ENCODE results near the gene STK10. TPM values are rescaled to one million over a fixed set of nuclear protein-coding genes. Genes with fewer than 3 reads are reported as not detected.

The STK10 gene
- total RNA-seq, 4 donors from 2014 or later, result 5.4 to 18.3 (median 5.7) TPM

- Histone ChIP-seq H3K4me1 (no peaks in the 10 kb centered on the region), H3K36me3 (peaks cover 0 to 7% of the 10 kb centered on the region in 2 donors), H3K27ac (no peak overlapping the region), H3K4me3 (no peak overlapping the region), H3K9me3 (no peaks in the 10 kb centered on the region), H3K27me3 (no peaks in the 10 kb centered on the region)
- intact Hi-C loops (cut with DNase I; ENCODE audit: low total_unique reads), result no loop called here
- ATAC-seq, result no peak
- TF ChIP-seq POLR2A (IDR thresholded peaks at IDR 0.05), result no peak
- TF ChIP-seq CTCF (IDR thresholded peaks at IDR 0.05 in 4 of 5, conservative IDR thresholded peaks at IDR 0.05 in 1 of 5), result no peak
- DNase-seq, result no peak
- in situ Hi-C loops (cut with MboI; ENCODE audit: low sequenced_read_pairs in 4 of 4), result no loop called here
Measured at GRCh38 chr5:172054611-172055153, 133.3 kb downstream of the STK10 start.

DNA sequence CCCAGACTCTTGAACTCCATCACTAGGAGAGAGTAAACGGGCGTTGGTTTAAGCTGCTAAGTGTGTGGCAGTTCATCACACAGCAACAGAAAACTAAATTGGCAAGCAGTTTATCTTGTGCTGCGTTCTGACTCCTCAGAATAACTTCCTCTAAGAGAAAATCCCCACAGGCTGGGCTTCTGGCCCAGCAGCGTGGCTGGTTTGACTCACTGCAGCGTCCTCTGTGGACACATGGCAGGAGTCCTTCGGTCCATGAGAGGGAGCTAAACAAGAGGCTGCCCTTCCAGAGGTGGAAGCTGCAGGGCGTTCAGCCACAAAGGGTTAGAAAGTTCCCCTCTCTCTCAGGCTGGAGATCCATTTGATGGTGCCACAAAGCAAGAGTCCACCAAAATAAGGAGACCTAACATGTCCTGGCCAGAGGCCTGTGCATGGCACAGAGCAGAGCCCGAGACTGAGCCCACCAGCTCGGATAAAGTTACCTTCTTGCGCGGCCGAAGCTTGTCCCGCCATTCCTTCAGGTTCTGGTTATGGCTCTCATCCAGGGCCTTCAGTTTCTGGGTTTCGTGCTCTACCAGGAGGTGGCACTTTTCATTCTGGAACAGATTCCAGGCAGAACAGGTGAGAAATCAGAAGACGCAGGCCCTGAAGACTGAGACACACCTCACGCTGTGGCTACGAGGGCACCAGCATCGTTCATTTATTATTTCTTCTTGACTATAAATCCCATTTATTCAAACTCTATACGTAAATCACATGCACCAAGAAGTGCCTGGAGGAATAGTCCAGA is 135.4 kb downstream of the STK10 start:
- intact Hi-C loops (cut with DNase I; ENCODE audit: low total_unique reads) (no loop called here), in situ Hi-C loops (cut with MboI; ENCODE audit: low sequenced_read_pairs in 4 of 4) (no loop called here)
- no peak for ATAC-seq
- no peak for DNase-seq
- no peak overlapping the region for H3K4me3 ChIP-seq
- no peak overlapping the region for H3K27ac ChIP-seq
- H3K4me1 ChIP-seq, result no peaks in the 10 kb centered on the region
- TF ChIP-seq CTCF (IDR thresholded peaks at IDR 0.05 in 4 of 5, conservative IDR thresholded peaks at IDR 0.05 in 1 of 5) (no peak), POLR2A (IDR thresholded peaks at IDR 0.05) (no peak)
- no peaks in the 10 kb centered on the region for H3K9me3 ChIP-seq
- peaks cover 0 to 7% of the 10 kb centered on the region in 2 donors for H3K36me3 ChIP-seq
- no peaks in the 10 kb centered on the region for H3K27me3 ChIP-seq

GRCh38 chr5:172051643-172052339 is 136.2 kb downstream of the STK10 start:
- no peaks in the 10 kb centered on the region for H3K9me3 ChIP-seq
- H3K27ac ChIP-seq, result no peak overlapping the region
- intact Hi-C loops (cut with DNase I; ENCODE audit: low total_unique reads), result no loop called here
- no peaks in the 10 kb centered on the region for H3K27me3 ChIP-seq
- H3K4me1 ChIP-seq, result no peaks in the 10 kb centered on the region
- in situ Hi-C loops (cut with MboI; ENCODE audit: low sequenced_read_pairs in 4 of 4), result no loop called here
- no peak overlapping the region for H3K4me3 ChIP-seq
- ATAC-seq (no peak), DNase-seq (no peak)
- no peak for TF ChIP-seq POLR2A (IDR thresholded peaks at IDR 0.05)
- TF ChIP-seq CTCF (IDR thresholded peaks at IDR 0.05 in 4 of 5, conservative IDR thresholded peaks at IDR 0.05 in 1 of 5), result no peak
- peaks cover 0 to 7% of the 10 kb centered on the region in 2 donors for H3K36me3 ChIP-seq

GRCh38 chr5:172050080-172050479 is 137.9 kb downstream of the STK10 start:
- Histone ChIP-seq H3K9me3 (no peaks in the 10 kb centered on the region), H3K27ac (no peak overlapping the region), H3K36me3 (peaks cover 0 to 7% of the 10 kb centered on the region in 2 donors), H3K4me1 (no peaks in the 10 kb centered on the region), H3K27me3 (no peaks in the 10 kb centered on the region), H3K4me3 (no peak overlapping the region)
- ATAC-seq, result no peak
- in situ Hi-C loops (cut with MboI; ENCODE audit: low sequenced_read_pairs in 4 of 4) (no loop called here), intact Hi-C loops (cut with DNase I; ENCODE audit: low total_unique reads) (no loop called here)
- no peak for DNase-seq
- TF ChIP-seq CTCF (IDR thresholded peaks at IDR 0.05 in 4 of 5, conservative IDR thresholded peaks at IDR 0.05 in 1 of 5), result no peak
- TF ChIP-seq POLR2A (IDR thresholded peaks at IDR 0.05), result no peak
